ENCODE results near the gene PSMC5.

PSMC5 gene

GRCh38 chr17:63847525-63848249 is 20.5 kb downstream of the PSMC5 start:
- H3K79me1 ChIP-seq (ENCODE audit: low read length) = peaks cover 5% of the 10 kb centered on the region
- H3K23ac ChIP-seq (ENCODE audit: low read length) = no peak overlapping the region
- no peak overlapping the region for H3K4me3 ChIP-seq (ENCODE audit: low read depth, low read length)
- no peaks in the 10 kb centered on the region for H3K27me3 ChIP-seq (ENCODE audit: insufficient read depth, low read length)
- DNase-seq = no peak
- no peaks in the 10 kb centered on the region for H3K79me2 ChIP-seq (ENCODE audit: control insufficient read depth, insufficient read depth, low read length, poor library complexity)
- no peak overlapping the region for H2BK5ac ChIP-seq (ENCODE audit: low read depth, low read length, poor library complexity)
- H4K8ac ChIP-seq (ENCODE audit: low read depth, low read length) = no peak overlapping the region
- H2BK12ac ChIP-seq (ENCODE audit: low read length) = no peak overlapping the region
- no peak overlapping the region for H3K4me2 ChIP-seq (ENCODE audit: low read length)
- no peak overlapping the region for H4K12ac ChIP-seq (ENCODE audit: low read depth, low read length)
- no peak overlapping the region for H3K4ac ChIP-seq (ENCODE audit: low read depth, low read length)
- no peak overlapping the region for H2AFZ ChIP-seq (ENCODE audit: insufficient read depth, low read length, poor library complexity)
- H4K91ac ChIP-seq (ENCODE audit: low read depth, low read length) = no peak overlapping the region
- H3K14ac ChIP-seq (ENCODE audit: low read length) = no peak overlapping the region
- no peak overlapping the region for H2BK120ac ChIP-seq (ENCODE audit: insufficient read depth, low read length, poor library complexity)
- H3K9ac ChIP-seq (ENCODE audit: low read length) = no peak overlapping the region
- peaks cover 14% of the 10 kb centered on the region for H3K9me3 ChIP-seq (ENCODE audit: insufficient read depth, low read depth, low read length)
- peaks cover 0 to 5% of the 10 kb centered on the region in 2 experiments for H3K4me1 ChIP-seq (ENCODE audit: control insufficient read depth in 1 of 2, insufficient read depth in 2 of 2, low read length in 2 of 2)
- H3K36me3 ChIP-seq (ENCODE audit: control insufficient read depth in 1 of 2, insufficient read depth in 2 of 2, low read length in 2 of 2) = no peaks in the 10 kb centered on the region
- no peak overlapping the region for H3K18ac ChIP-seq (ENCODE audit: low read length)
- H2AK5ac ChIP-seq (ENCODE audit: low read length) = no peak overlapping the region
- H3K27ac ChIP-seq (ENCODE audit: low read depth, low read length) = no peak overlapping the region
- no CpG with 5 or more reads among the region's 3 CpGs for WGBS (ENCODE audit: extremely low coverage, insufficient coverage, insufficient read length)

- WGBS (ENCODE audit: extremely low coverage, insufficient coverage, insufficient read length) = no CpG with 5 or more reads among the region's 82 CpGs
Measured at GRCh38 chr17:63848834-63849689, 21.8 kb downstream of the PSMC5 start.

GRCh38 chr17:63850401-63850800 is 23.2 kb downstream of the PSMC5 start:
- Histone ChIP-seq H3K36me3 (ENCODE audit: control insufficient read depth in 1 of 2, insufficient read depth in 2 of 2, low read length in 2 of 2) (no peaks in the 10 kb centered on the region), H3K27me3 (ENCODE audit: insufficient read depth, low read length) (no peaks in the 10 kb centered on the region), H3K4me1 (ENCODE audit: control insufficient read depth in 1 of 2, insufficient read depth in 2 of 2, low read length in 2 of 2) (peaks cover 0 to 3% of the 10 kb centered on the region in 2 experiments), H3K18ac (ENCODE audit: low read length) (no peak overlapping the region), H3K27ac (ENCODE audit: low read depth, low read length) (no peak overlapping the region), H2AK5ac (ENCODE audit: low read length) (no peak overlapping the region), H3K4ac (ENCODE audit: low read depth, low read length) (no peak overlapping the region), H2BK5ac (ENCODE audit: low read depth, low read length, poor library complexity) (no peak overlapping the region), H2BK120ac (ENCODE audit: insufficient read depth, low read length, poor library complexity) (no peak overlapping the region), H2AFZ (ENCODE audit: insufficient read depth, low read length, poor library complexity) (no peak overlapping the region), H4K12ac (ENCODE audit: low read depth, low read length) (no peak overlapping the region), H4K8ac (ENCODE audit: low read depth, low read length) (no peak overlapping the region), H3K79me1 (ENCODE audit: low read length) (peaks cover 3% of the 10 kb centered on the region), H3K14ac (ENCODE audit: low read length) (no peak overlapping the region), H2BK12ac (ENCODE audit: low read length) (no peak overlapping the region), H3K9ac (ENCODE audit: low read length) (no peak overlapping the region), H4K91ac (ENCODE audit: low read depth, low read length) (no peak overlapping the region), H3K79me2 (ENCODE audit: control insufficient read depth, insufficient read depth, low read length, poor library complexity) (no peaks in the 10 kb centered on the region), H3K23ac (ENCODE audit: low read length) (no peak overlapping the region), H3K4me3 (ENCODE audit: low read depth, low read length) (no peak overlapping the region), H3K9me3 (ENCODE audit: insufficient read depth, low read depth, low read length) (peaks cover 14% of the 10 kb centered on the region), H3K4me2 (ENCODE audit: low read length) (no peak overlapping the region)
- no CpG with 5 or more reads among the region's 9 CpGs for WGBS (ENCODE audit: extremely low coverage, insufficient coverage, insufficient read length)
- no peak for DNase-seq

More at GRCh38 chr17:63848834-63849689, 21.8 kb downstream of the PSMC5 start:
- DNase-seq = peak; percentile 93 to 99
- Histone ChIP-seq H3K27me3 (ENCODE audit: insufficient read depth, low read length) (no peaks in the 10 kb centered on the region), H3K9ac (ENCODE audit: low read length) (no peak overlapping the region), H3K4me1 (ENCODE audit: control insufficient read depth in 1 of 2, insufficient read depth in 2 of 2, low read length in 2 of 2) (peaks cover 0 to 3% of the 10 kb centered on the region in 2 experiments), H3K79me2 (ENCODE audit: control insufficient read depth, insufficient read depth, low read length, poor library complexity) (no peaks in the 10 kb centered on the region), H3K4me2 (ENCODE audit: low read length) (peak overlapping the region; percentile 50), H3K14ac (ENCODE audit: low read length) (peak overlapping the region; percentile 52), H2AK5ac (ENCODE audit: low read length) (no peak overlapping the region), H2BK12ac (ENCODE audit: low read length) (peak overlapping the region; percentile 93), H4K8ac (ENCODE audit: low read depth, low read length) (peak overlapping the region; percentile 95), H3K9me3 (ENCODE audit: insufficient read depth, low read depth, low read length) (peaks cover 14% of the 10 kb centered on the region), H3K27ac (ENCODE audit: low read depth, low read length) (no peak overlapping the region), H3K36me3 (ENCODE audit: control insufficient read depth in 1 of 2, insufficient read depth in 2 of 2, low read length in 2 of 2) (no peaks in the 10 kb centered on the region), H2BK120ac (ENCODE audit: insufficient read depth, low read length, poor library complexity) (peak overlapping the region; percentile 65), H4K12ac (ENCODE audit: low read depth, low read length) (peak overlapping the region; percentile 29), H3K18ac (ENCODE audit: low read length) (peak overlapping the region; percentile 32), H3K4ac (ENCODE audit: low read depth, low read length) (no peak overlapping the region), H3K23ac (ENCODE audit: low read length) (no peak overlapping the region), H3K4me3 (ENCODE audit: low read depth, low read length) (peak overlapping the region; percentile 26), H2BK5ac (ENCODE audit: low read depth, low read length, poor library complexity) (no peak overlapping the region), H3K79me1 (ENCODE audit: low read length) (peaks cover 3% of the 10 kb centered on the region), H4K91ac (ENCODE audit: low read depth, low read length) (peak overlapping the region; percentile 67), H2AFZ (ENCODE audit: insufficient read depth, low read length, poor library complexity) (peak overlapping the region; percentile 90)

- Histone ChIP-seq H4K12ac (ENCODE audit: low read depth, low read length) (no peak overlapping the region), H3K27me3 (ENCODE audit: insufficient read depth, low read length) (no peaks in the 10 kb centered on the region), H2BK5ac (ENCODE audit: low read depth, low read length, poor library complexity) (no peak overlapping the region), H3K36me3 (ENCODE audit: control insufficient read depth in 1 of 2, insufficient read depth in 2 of 2, low read length in 2 of 2) (no peaks in the 10 kb centered on the region), H3K4me2 (ENCODE audit: low read length) (no peak overlapping the region), H2AFZ (ENCODE audit: insufficient read depth, low read length, poor library complexity) (no peak overlapping the region), H3K4ac (ENCODE audit: low read depth, low read length) (no peak overlapping the region), H2AK5ac (ENCODE audit: low read length) (no peak overlapping the region), H3K14ac (ENCODE audit: low read length) (no peak overlapping the region), H3K79me1 (ENCODE audit: low read length) (peaks cover 3% of the 10 kb centered on the region), H3K4me1 (ENCODE audit: control insufficient read depth in 1 of 2, insufficient read depth in 2 of 2, low read length in 2 of 2) (peaks cover 0 to 3% of the 10 kb centered on the region in 2 experiments), H4K8ac (ENCODE audit: low read depth, low read length) (no peak overlapping the region), H3K18ac (ENCODE audit: low read length) (no peak overlapping the region), H3K27ac (ENCODE audit: low read depth, low read length) (no peak overlapping the region), H3K4me3 (ENCODE audit: low read depth, low read length) (no peak overlapping the region), H3K9ac (ENCODE audit: low read length) (no peak overlapping the region), H2BK120ac (ENCODE audit: insufficient read depth, low read length, poor library complexity) (no peak overlapping the region), H4K91ac (ENCODE audit: low read depth, low read length) (no peak overlapping the region), H3K79me2 (ENCODE audit: control insufficient read depth, insufficient read depth, low read length, poor library complexity) (no peaks in the 10 kb centered on the region), H3K9me3 (ENCODE audit: insufficient read depth, low read depth, low read length) (peaks cover 9% of the 10 kb centered on the region), H2BK12ac (ENCODE audit: low read length) (no peak overlapping the region), H3K23ac (ENCODE audit: low read length) (no peak overlapping the region)
- no peak for DNase-seq
- no CpG with 5 or more reads among the region's 2 CpGs for WGBS (ENCODE audit: extremely low coverage, insufficient coverage, insufficient read length)
Measured at GRCh38 chr17:63853260-63853659, 26.0 kb downstream of the PSMC5 start.

Measured in trophoblast cell (in vitro differentiated cells and primary cell).